Neural progenitor cell (in vitro differentiated cells): ENCODE measurements around the gene GPRC5B.

Source experiments
- CTCF ChIP-seq: fragments of 200-600 bp; sonication (generic); IDR thresholded peaks from 2 replicates; pipeline ENCODE4 v1.5.1; 2017; ENCODE audit warnings: antibody characterized with exemption, mild to moderate bottlenecking
- EZH2 ChIP-seq: fragments of 200-600 bp; sonication (generic); IDR thresholded peaks from 2 replicates; pipeline ENCODE4 v1.6.1; 2017; ENCODE audit warnings: antibody characterized with exemption, mild to moderate bottlenecking, moderate library complexity
- EZH2phosphoT487 ChIP-seq: fragments of 200-600 bp; sonication (generic); IDR thresholded peaks from 2 replicates; pipeline ENCODE4 v1.6.1; 2017; ENCODE audit warnings: antibody characterized with exemption

DNA sequence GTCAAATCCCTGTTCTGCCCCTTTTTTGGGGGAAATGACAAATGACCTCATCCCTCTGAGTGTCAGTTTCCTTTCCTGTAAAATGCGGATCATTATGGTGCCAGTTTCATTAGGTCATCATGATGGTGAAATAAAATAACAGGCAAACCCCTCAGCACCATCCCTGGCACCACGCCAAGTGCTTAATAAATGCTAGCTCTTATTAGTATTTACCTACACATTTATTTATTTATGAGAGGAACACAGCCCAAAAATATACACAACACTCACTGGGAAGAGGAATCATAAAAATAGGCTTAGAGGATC lies 28.6 kb upstream of the GPRC5B start:
- no peak for TF ChIP-seq CTCF
- TF ChIP-seq EZH2phosphoT487, result no peak
- no peak for TF ChIP-seq EZH2
